HCT116 (cell line): Measurements from ENCODE around the gene ZNF503. TPM values are rescaled to one million over a fixed set of nuclear protein-coding genes. Genes with fewer than 3 reads are reported as not detected.

Experiments used
- ATAC-seq: fragments of 200-7000 bp; cut with Tn5 transposase; 2 replicates; pipeline ENCODE4 v1.9.1; 2020; ENCODE audit warnings: mild to moderate bottlenecking, moderate library complexity
- BruUV-seq: library from RNA; stranded (reverse); fragments of 400-500 nt; replicated peaks from 2 replicates; lab custom pipeline; 2021; lab: Mats Ljungman, UMichigan
- CTCF ChIA-PET: fragments of 300-600 bp; sonication (Branson Sonifier 250); formaldehyde crosslinking; loops from one replicate; lab custom pipeline; 2021; ENCODE audit warnings: antibody characterized with exemption; lab: Charles Lee
- POLR2A ChIA-PET: fragments of 300-600, 350-600 bp; sonication (Branson Sonifier 250); formaldehyde crosslinking; loops from one replicate; lab custom pipeline; 2021; ENCODE audit warnings: antibody characterized with exemption; lab: Charles Lee
- RAD21 ChIA-PET, 2 experiments: fragments of 300-600 bp; sonication (Branson Sonifier 250); formaldehyde crosslinking; loops; one replicate each; lab custom pipeline; 2023; ENCODE audit warnings: low total read pairs in 2 of 2; ENCODE audit not compliant: uncharacterized antibody in 2 of 2, unreplicated experiment in 2 of 2, low non-redundant PET in 1 of 2; lab: Charles Lee
- DNase-seq: peaks from one replicate; pipeline ENCODE4 v3.0.0-alpha.2; 2010; ENCODE audit warnings: low read depth, low spot score
- H2AFZ ChIP-seq: fragments of 200-600 bp; shearing (Covaris generic), sonication (generic); 2 replicates; pipeline ENCODE4 v1.6.1; 2017; ENCODE audit warnings: low read depth, mixed run types, mixed read lengths, antibody characterized with exemption, low read length; ENCODE audit not compliant: poor library complexity, severe bottlenecking
- H3K27ac ChIP-seq: 2 replicates; pipeline ENCODE4 v1.5.1; 2012; ENCODE audit warnings: low read depth, low read length
- H3K27me3 ChIP-seq: fragments of 200-600 bp; sonication (generic); 2 replicates; pipeline ENCODE4 v1.6.1; 2016; ENCODE audit warnings: mixed run types, low read length, mixed read lengths; ENCODE audit not compliant: insufficient read depth
- H3K36me3 ChIP-seq, 2 experiments: fragments of 200-500 bp in 1 of 2; fragments of 200-600 bp in 1 of 2; sonication (Bioruptor generic) in 1 of 2; sonication (generic) in 1 of 2; 2 replicates each; pipeline versions ENCODE4 v1.5.1 to v1.6.1; 2014 to 2016; ENCODE audit warnings: low read length in 2 of 2, inconsistent platforms in 1 of 2, mixed read lengths in 1 of 2, mixed run types in 1 of 2; ENCODE audit not compliant: insufficient read depth in 2 of 2, control insufficient read depth in 1 of 2
- H3K4me1 ChIP-seq, 2 experiments: fragments of 200-600 bp in 1 of 2; sonication (generic) in 1 of 2; 2 replicates each; pipeline versions ENCODE4 v1.5.1 to v1.6.1; 2012 to 2017; ENCODE audit warnings: low read length in 2 of 2, inconsistent platforms in 1 of 2, mild to moderate bottlenecking in 1 of 2, mixed read lengths in 1 of 2, mixed run types in 1 of 2, moderate library complexity in 1 of 2; ENCODE audit not compliant: insufficient read depth in 2 of 2, control insufficient read depth in 1 of 2
- H3K4me2 ChIP-seq: fragments of 200-600 bp; sonication (generic); 2 replicates; pipeline ENCODE4 v1.6.1; 2017; ENCODE audit warnings: mixed run types, low read length, mixed read lengths
- H3K4me3 ChIP-seq, 2 experiments: fragments of 200-600 bp in 1 of 2; sonication (generic) in 1 of 2; replicated peaks in 1 of 2; 2 replicates each; pipeline ENCODE4 v1.5.1; 2011 to 2016; ENCODE audit warnings: low read length in 2 of 2, control low read depth in 1 of 2, low read depth in 1 of 2, mild to moderate bottlenecking in 1 of 2, mixed read lengths in 1 of 2, mixed run types in 1 of 2
- H3K79me2 ChIP-seq: fragments of 200-600 bp; sonication (generic); 2 replicates; pipeline ENCODE4 v1.6.1; 2017; ENCODE audit warnings: mild to moderate bottlenecking, mixed run types, low read length, moderate library complexity, mixed read lengths; ENCODE audit not compliant: insufficient read depth
- H3K9ac ChIP-seq: fragments of 200-600 bp; sonication (generic); 2 replicates; pipeline ENCODE4 v1.6.1; 2016; ENCODE audit warnings: low read length, mixed read lengths
- H3K9me2 ChIP-seq: fragments of 200-600 bp; sonication (generic), shearing (Covaris generic); 2 replicates; pipeline ENCODE4 v1.6.1; 2017; ENCODE audit warnings: mixed run types, mild to moderate bottlenecking, moderate library complexity; ENCODE audit not compliant: insufficient read depth
- H3K9me3 ChIP-seq, 2 experiments: fragments of 200-500 bp in 1 of 2; fragments of 200-600 bp in 1 of 2; sonication (Bioruptor generic) in 1 of 2; sonication (generic) in 1 of 2; 2 replicates each; pipeline ENCODE4 v1.6.1; 2014 to 2017; ENCODE audit warnings: low read length in 2 of 2, mixed read lengths in 2 of 2, inconsistent platforms in 1 of 2, low read depth in 1 of 2, mild to moderate bottlenecking in 1 of 2, mixed run types in 1 of 2, moderate library complexity in 1 of 2; ENCODE audit not compliant: control insufficient read depth in 1 of 2, insufficient read depth in 1 of 2
- H4K20me1 ChIP-seq: fragments of 200-600 bp; sonication (generic), shearing (Covaris generic); 2 replicates; pipeline ENCODE4 v1.6.1; 2017; ENCODE audit warnings: mixed run types, mild to moderate bottlenecking, moderate library complexity; ENCODE audit not compliant: insufficient read depth
- CBX3 ChIP-seq: IDR thresholded peaks from 2 replicates; pipeline ENCODE4 v1.6.1; 2012; ENCODE audit warnings: low read depth
- CEBPB ChIP-seq: IDR thresholded peaks from 2 replicates; pipeline ENCODE4 v1.6.1; 2012; ENCODE audit warnings: low read depth
- EGR1 ChIP-seq: IDR thresholded peaks from 2 replicates; pipeline ENCODE4 v1.6.1; 2012; ENCODE audit warnings: low read depth
- EZH2phosphoT487 ChIP-seq: fragments of 200-600 bp; IDR thresholded peaks from 2 replicates; pipeline ENCODE4 v1.6.1; 2018; ENCODE audit warnings: antibody characterized with exemption, borderline replicate concordance
- FOSL1 ChIP-seq: IDR thresholded peaks from 2 replicates; pipeline ENCODE4 v1.6.1; 2012; ENCODE audit warnings: low read depth
- JUND ChIP-seq: IDR thresholded peaks from 2 replicates; pipeline ENCODE4 v1.6.1; 2012
- POLR2AphosphoS5 ChIP-seq: IDR thresholded peaks from 2 replicates; pipeline ENCODE4 v1.6.1; 2011; ENCODE audit warnings: mild to moderate bottlenecking, low read depth, low read length, moderate library complexity
- RAD21 ChIP-seq: IDR thresholded peaks from 2 replicates; pipeline ENCODE4 v1.6.1; 2012; ENCODE audit warnings: low read depth, mild to moderate bottlenecking
- SIN3A ChIP-seq: IDR thresholded peaks from 2 replicates; pipeline ENCODE4 v1.6.1; 2012; ENCODE audit warnings: low read depth
- SRF ChIP-seq: IDR thresholded peaks from 2 replicates; pipeline ENCODE4 v1.6.1; 2012; ENCODE audit warnings: low read depth
- YY1 ChIP-seq: IDR thresholded peaks from 2 replicates; pipeline ENCODE4 v1.6.1; 2011; ENCODE audit warnings: low read length, low read depth, moderate library complexity, mild to moderate bottlenecking; ENCODE audit not compliant: insufficient replicate concordance; ENCODE audit errors: extremely low read depth
- ZFX ChIP-seq: fragments of 450-650 bp; IDR thresholded peaks from 2 replicates; pipeline ENCODE4 v1.6.1; 2017
- intact Hi-C: fragments of 100-400 bp; cut with micrococcal nuclease; formaldehyde crosslinking; loops from 2 replicates; pipeline ENCODE4 v1.10.0; 2022
- total RNA-seq: library from RNA; stranded (reverse); gene quantifications from one replicate; pipeline ENCODE4 v1.2.1, GENCODE V29; 2021; ENCODE audit not compliant: unreplicated experiment
- TF ChIP-seq, protein P1 (sequence below): IDR thresholded peaks from 2 replicates; pipeline ENCODE4 v1.6.1; 2012
- TF ChIP-seq, protein P2 (sequence below): IDR thresholded peaks from 2 replicates; pipeline ENCODE4 v1.6.1; 2011; ENCODE audit warnings: mild to moderate bottlenecking, low read length, moderate library complexity; ENCODE audit not compliant: insufficient replicate concordance; ENCODE audit errors: extremely low read depth
- TF ChIP-seq, protein P3 (sequence below): IDR thresholded peaks from 2 replicates; pipeline ENCODE4 v1.6.1; 2012; ENCODE audit warnings: low read depth

Gene ZNF503
- total RNA-seq, 1 experiment from 2014 or later = 30.4 TPM

DNA sequence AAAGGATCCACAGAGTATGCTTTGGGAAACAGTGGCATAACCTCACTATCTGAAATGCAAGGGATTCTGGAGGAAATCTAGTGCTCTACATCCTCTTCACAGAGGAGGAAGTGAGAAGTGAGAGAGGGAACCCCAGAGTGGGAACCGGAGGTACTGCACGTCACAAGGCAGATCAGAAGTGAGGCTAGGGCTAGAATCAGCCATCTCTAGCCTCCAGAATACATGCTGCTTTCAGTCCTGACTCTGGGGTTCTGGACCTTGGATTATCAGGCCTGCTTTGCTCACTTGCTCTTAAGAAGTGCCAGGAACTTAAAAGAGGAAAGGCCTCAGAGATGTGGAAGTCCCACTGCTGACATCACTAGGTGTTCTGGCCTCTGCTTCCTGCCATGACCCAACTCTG lies 25.7 kb downstream of the ZNF503 start:
- Histone ChIP-seq H3K79me2 (no peaks in the 10 kb centered on the region), H2AFZ (no peak overlapping the region), H3K27ac (no peak overlapping the region), H4K20me1 (no peaks in the 10 kb centered on the region), H3K4me3 (no peak overlapping the region), H3K36me3 (no peaks in the 10 kb centered on the region), H3K9me2 (no peaks in the 10 kb centered on the region), H3K9ac (no peak overlapping the region), H3K4me1 (no peaks in the 10 kb centered on the region), H3K4me2 (no peak overlapping the region), H3K27me3 (no peaks in the 10 kb centered on the region), H3K9me3 (no peaks in the 10 kb centered on the region)
- TF ChIP-seq, protein P1, sequence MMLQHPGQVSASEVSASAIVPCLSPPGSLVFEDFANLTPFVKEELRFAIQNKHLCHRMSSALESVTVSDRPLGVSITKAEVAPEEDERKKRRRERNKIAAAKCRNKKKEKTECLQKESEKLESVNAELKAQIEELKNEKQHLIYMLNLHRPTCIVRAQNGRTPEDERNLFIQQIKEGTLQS = no peak
- TF ChIP-seq SRF (no peak), POLR2AphosphoS5 (no peak), ZFX (no peak), EZH2phosphoT487 (no peak), EGR1 (no peak)
- ATAC-seq (peak; percentile 61), DNase-seq (no peak)
- intact Hi-C loops = no loop called here
- no TSS peak for BruUV-seq
- CTCF ChIA-PET = no interaction called here
- POLR2A ChIA-PET = no interaction called here
- RAD21 ChIA-PET = no interaction called here

DNA sequence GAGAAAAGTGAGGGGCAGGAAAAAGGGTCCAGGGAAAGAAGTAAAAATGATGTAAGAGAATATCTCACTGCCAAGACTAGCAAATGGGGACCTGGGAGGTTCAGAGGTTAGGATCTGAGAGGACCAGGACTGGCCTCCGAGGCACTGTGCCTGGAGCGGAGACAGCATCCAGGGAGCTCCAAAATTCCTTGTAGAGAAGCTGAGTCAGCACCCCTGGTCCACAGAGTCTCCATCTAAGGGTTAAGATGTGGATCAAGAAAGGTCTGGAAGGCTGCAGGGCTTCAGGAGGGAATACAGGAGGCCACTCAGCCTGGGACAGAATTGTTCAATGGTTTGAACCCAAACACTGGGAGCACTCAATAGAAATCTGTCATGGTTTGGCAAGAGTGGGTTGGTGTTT lies 30.6 kb downstream of the ZNF503 start:
- DNase-seq (no peak), ATAC-seq (no peak)
- Histone ChIP-seq H3K79me2 (no peaks in the 10 kb centered on the region), H3K9me2 (no peaks in the 10 kb centered on the region), H2AFZ (no peak overlapping the region), H3K36me3 (no peaks in the 10 kb centered on the region), H4K20me1 (no peaks in the 10 kb centered on the region), H3K4me2 (no peak overlapping the region), H3K27ac (no peak overlapping the region), H3K9ac (no peak overlapping the region), H3K27me3 (no peaks in the 10 kb centered on the region), H3K4me3 (no peak overlapping the region), H3K9me3 (no peaks in the 10 kb centered on the region), H3K4me1 (no peaks in the 10 kb centered on the region)
- ChIA-PET RAD21 (no interaction called here), POLR2A (no interaction called here), CTCF (interaction anchor here (1.4 kb wide), 1 partner anchor 24 kb away, joined by 5 read pairs; no protein-coding TSS in a partner anchor)
- BruUV-seq = no TSS peak
- intact Hi-C loops = no loop called here
- TF ChIP-seq SIN3A (no peak), EZH2phosphoT487 (no peak), RAD21 (no peak), YY1 (no peak), JUND (no peak), SRF (no peak), ZFX (no peak), EGR1 (no peak), FOSL1 (no peak), CEBPB (no peak), CBX3 (no peak)
- TF ChIP-seq, protein P2, sequence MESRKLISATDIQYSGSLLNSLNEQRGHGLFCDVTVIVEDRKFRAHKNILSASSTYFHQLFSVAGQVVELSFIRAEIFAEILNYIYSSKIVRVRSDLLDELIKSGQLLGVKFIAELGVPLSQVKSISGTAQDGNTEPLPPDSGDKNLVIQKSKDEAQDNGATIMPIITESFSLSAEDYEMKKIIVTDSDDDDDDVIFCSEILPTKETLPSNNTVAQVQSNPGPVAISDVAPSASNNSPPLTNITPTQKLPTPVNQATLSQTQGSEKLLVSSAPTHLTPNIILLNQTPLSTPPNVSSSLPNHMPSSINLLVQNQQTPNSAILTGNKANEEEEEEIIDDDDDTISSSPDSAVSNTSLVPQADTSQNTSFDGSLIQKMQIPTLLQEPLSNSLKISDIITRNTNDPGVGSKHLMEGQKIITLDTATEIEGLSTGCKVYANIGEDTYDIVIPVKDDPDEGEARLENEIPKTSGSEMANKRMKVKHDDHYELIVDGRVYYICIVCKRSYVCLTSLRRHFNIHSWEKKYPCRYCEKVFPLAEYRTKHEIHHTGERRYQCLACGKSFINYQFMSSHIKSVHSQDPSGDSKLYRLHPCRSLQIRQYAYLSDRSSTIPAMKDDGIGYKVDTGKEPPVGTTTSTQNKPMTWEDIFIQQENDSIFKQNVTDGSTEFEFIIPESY = no peak
- TF ChIP-seq, protein P3, sequence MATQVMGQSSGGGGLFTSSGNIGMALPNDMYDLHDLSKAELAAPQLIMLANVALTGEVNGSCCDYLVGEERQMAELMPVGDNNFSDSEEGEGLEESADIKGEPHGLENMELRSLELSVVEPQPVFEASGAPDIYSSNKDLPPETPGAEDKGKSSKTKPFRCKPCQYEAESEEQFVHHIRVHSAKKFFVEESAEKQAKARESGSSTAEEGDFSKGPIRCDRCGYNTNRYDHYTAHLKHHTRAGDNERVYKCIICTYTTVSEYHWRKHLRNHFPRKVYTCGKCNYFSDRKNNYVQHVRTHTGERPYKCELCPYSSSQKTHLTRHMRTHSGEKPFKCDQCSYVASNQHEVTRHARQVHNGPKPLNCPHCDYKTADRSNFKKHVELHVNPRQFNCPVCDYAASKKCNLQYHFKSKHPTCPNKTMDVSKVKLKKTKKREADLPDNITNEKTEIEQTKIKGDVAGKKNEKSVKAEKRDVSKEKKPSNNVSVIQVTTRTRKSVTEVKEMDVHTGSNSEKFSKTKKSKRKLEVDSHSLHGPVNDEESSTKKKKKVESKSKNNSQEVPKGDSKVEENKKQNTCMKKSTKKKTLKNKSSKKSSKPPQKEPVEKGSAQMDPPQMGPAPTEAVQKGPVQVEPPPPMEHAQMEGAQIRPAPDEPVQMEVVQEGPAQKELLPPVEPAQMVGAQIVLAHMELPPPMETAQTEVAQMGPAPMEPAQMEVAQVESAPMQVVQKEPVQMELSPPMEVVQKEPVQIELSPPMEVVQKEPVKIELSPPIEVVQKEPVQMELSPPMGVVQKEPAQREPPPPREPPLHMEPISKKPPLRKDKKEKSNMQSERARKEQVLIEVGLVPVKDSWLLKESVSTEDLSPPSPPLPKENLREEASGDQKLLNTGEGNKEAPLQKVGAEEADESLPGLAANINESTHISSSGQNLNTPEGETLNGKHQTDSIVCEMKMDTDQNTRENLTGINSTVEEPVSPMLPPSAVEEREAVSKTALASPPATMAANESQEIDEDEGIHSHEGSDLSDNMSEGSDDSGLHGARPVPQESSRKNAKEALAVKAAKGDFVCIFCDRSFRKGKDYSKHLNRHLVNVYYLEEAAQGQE = no peak
- TF ChIP-seq, protein P1 = no peak
